ENCODE results near the gene OR4X2. TPM values are rescaled to one million over a fixed set of nuclear protein-coding genes. Genes with fewer than 3 reads are reported as not detected.

Gene OR4X2
- total RNA-seq, 1 experiment from 2014 or later, result not detected

DNA sequence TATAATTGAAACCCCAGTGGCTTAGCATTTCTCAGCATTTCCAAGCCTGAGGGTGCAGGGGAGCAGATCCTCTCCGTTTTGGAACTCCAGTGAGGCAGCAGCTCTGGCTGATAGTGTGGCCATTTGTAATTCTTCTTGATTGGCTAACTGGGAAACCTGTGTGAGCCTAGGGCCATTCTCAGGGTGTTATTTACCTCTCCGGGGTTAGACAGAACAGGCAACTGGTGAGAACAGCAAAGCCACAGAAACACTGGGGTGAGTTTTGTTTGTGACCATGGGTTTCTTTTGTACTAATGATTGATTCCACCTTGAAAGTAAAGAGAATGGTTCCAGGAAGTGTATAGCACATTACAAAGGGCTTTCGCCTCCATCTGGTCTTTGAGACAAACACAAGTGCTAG is 2.4 kb upstream of the OR4X2 start:
- no peak for DNase-seq
- Histone ChIP-seq H2AFZ (no peak overlapping the region), H3F3A (ENCODE audit: insufficient read depth, low read depth) (no peaks in the 10 kb centered on the region), H4K20me1 (ENCODE audit: insufficient read depth) (no peaks in the 10 kb centered on the region), H3K27me3 (ENCODE audit: insufficient read depth, low read depth) (peaks cover 9% of the 10 kb centered on the region), H3K36me3 (ENCODE audit: low read depth) (no peaks in the 10 kb centered on the region), H3K4me1 (replicated peaks; ENCODE audit: insufficient read depth) (no peaks in the 10 kb centered on the region), H3K79me2 (ENCODE audit: low read depth) (no peaks in the 10 kb centered on the region), H3K4me3 (no peak overlapping the region), H3K9me2 (ENCODE audit: insufficient read depth) (no peaks in the 10 kb centered on the region), H3K4me2 (no peak overlapping the region), H3K9me3 (ENCODE audit: insufficient read depth, low read depth) (no peaks in the 10 kb centered on the region), H3K27ac (no peak overlapping the region)
- no peak for TF ChIP-seq EZH2 (IDR thresholded peaks at IDR 0.05; ENCODE audit: low read depth)
- TF ChIP-seq, protein P1, sequence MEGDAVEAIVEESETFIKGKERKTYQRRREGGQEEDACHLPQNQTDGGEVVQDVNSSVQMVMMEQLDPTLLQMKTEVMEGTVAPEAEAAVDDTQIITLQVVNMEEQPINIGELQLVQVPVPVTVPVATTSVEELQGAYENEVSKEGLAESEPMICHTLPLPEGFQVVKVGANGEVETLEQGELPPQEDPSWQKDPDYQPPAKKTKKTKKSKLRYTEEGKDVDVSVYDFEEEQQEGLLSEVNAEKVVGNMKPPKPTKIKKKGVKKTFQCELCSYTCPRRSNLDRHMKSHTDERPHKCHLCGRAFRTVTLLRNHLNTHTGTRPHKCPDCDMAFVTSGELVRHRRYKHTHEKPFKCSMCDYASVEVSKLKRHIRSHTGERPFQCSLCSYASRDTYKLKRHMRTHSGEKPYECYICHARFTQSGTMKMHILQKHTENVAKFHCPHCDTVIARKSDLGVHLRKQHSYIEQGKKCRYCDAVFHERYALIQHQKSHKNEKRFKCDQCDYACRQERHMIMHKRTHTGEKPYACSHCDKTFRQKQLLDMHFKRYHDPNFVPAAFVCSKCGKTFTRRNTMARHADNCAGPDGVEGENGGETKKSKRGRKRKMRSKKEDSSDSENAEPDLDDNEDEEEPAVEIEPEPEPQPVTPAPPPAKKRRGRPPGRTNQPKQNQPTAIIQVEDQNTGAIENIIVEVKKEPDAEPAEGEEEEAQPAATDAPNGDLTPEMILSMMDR (conservative IDR thresholded peaks at IDR 0.05), result no peak
- POLR2A ChIA-PET (ENCODE audit: unreplicated experiment), result no interaction called here
- intact Hi-C loops (cut with micrococcal nuclease; ENCODE audit: unreplicated experiment), result no loop called here
- no TSS peak for BruUV-seq (replicated peaks)
- CTCF ChIA-PET, result no interaction called here

DNA sequence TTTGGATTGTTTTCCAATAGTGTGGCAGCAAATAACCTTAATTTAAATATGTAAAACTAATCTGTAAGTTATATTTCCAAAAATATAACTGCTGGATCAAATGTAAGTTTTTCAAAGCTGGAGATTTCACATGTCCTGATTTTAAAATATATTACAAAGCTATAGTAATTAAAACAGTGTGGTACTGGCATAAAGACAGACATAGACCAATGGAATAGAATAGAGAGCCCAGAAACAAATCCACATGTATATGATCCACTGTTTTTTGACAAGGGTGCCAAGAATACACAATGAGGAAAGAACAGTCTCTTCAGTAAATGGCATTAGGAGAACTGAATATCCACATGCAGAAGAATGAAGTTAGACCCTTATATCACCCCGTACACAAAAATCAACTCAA is 4.0 kb downstream of the OR4X2 start:
- intact Hi-C loops (cut with micrococcal nuclease; ENCODE audit: unreplicated experiment), result no loop called here
- H3K27me3 ChIP-seq (ENCODE audit: insufficient read depth, low read depth), result no peaks in the 10 kb centered on the region
- no TSS peak for BruUV-seq (replicated peaks)
- no peaks in the 10 kb centered on the region for H3K36me3 ChIP-seq (ENCODE audit: low read depth)
- H2AFZ ChIP-seq, result no peak overlapping the region
- no peaks in the 10 kb centered on the region for H3K9me2 ChIP-seq (ENCODE audit: insufficient read depth)
- no peaks in the 10 kb centered on the region for H3K79me2 ChIP-seq (ENCODE audit: low read depth)
- POLR2A ChIA-PET (ENCODE audit: unreplicated experiment), result interaction anchor here (0.7 kb wide), 1 partner anchor 255 kb away, joined by 5 read pairs; no protein-coding TSS in a partner anchor
- no peaks in the 10 kb centered on the region for H3F3A ChIP-seq (ENCODE audit: insufficient read depth, low read depth)
- no peak for TF ChIP-seq EZH2 (IDR thresholded peaks at IDR 0.05; ENCODE audit: low read depth)
- TF ChIP-seq, protein P1 (conservative IDR thresholded peaks at IDR 0.05), result no peak
- no peak for DNase-seq
- no peak overlapping the region for H3K4me3 ChIP-seq
- H3K9me3 ChIP-seq (ENCODE audit: insufficient read depth, low read depth), result no peaks in the 10 kb centered on the region
- CTCF ChIA-PET, result no interaction called here
- H3K4me2 ChIP-seq, result no peak overlapping the region
- H3K4me1 ChIP-seq (replicated peaks; ENCODE audit: insufficient read depth), result no peaks in the 10 kb centered on the region
- no peak overlapping the region for H3K27ac ChIP-seq
- H4K20me1 ChIP-seq (ENCODE audit: insufficient read depth), result no peaks in the 10 kb centered on the region

DNA sequence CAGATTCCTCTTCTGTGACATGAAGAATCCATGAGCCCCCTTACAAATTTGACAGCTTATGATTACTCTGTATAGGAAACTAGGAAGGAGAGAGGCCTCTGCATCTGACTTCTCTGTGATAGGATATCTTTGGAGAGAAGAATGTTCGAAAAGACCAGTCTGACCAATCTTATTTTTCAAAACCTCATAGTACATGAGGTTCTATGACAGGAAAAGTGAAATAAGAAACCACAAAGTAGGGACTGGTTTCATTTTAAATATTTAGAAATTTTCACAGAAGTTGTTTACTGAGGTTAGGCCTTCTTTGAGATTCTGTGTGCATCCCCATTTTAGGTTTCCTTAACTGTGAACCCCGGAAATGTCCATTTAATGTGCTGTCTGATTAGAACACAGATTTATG is 16.7 kb downstream of the OR4X2 start:
- H3K9me2 ChIP-seq (ENCODE audit: insufficient read depth), result no peaks in the 10 kb centered on the region
- intact Hi-C loops (cut with micrococcal nuclease; ENCODE audit: unreplicated experiment), result no loop called here
- 0 out of 2 replicates have a peak, but pooled peaks cover 3% of the 10 kb centered on the region for H3K9me3 ChIP-seq (ENCODE audit: insufficient read depth, low read depth)
- H2AFZ ChIP-seq, result no peak overlapping the region
- H3K4me1 ChIP-seq (replicated peaks; ENCODE audit: insufficient read depth), result no peaks in the 10 kb centered on the region
- ChIA-PET CTCF (no interaction called here), POLR2A (ENCODE audit: unreplicated experiment) (no interaction called here)
- BruUV-seq (replicated peaks), result no TSS peak
- no peak overlapping the region for H3K4me2 ChIP-seq
- H3K4me3 ChIP-seq, result no peak overlapping the region
- H3K36me3 ChIP-seq (ENCODE audit: low read depth), result no peaks in the 10 kb centered on the region
- no peaks in the 10 kb centered on the region for H4K20me1 ChIP-seq (ENCODE audit: insufficient read depth)
- H3K79me2 ChIP-seq (ENCODE audit: low read depth), result no peaks in the 10 kb centered on the region
- peaks cover 6% of the 10 kb centered on the region; the same call in 1 of the 2 replicates for H3K27me3 ChIP-seq (ENCODE audit: insufficient read depth, low read depth)
- TF ChIP-seq EZH2 (IDR thresholded peaks at IDR 0.05; ENCODE audit: low read depth), result no peak
- TF ChIP-seq, protein P1 (conservative IDR thresholded peaks at IDR 0.05), result no peak
- no peak for DNase-seq
- no peak overlapping the region for H3K27ac ChIP-seq
- H3F3A ChIP-seq (ENCODE audit: insufficient read depth, low read depth), result no peaks in the 10 kb centered on the region

All from PC-9 (cell line).